Liver (tissue), 9 donors: Measurements from ENCODE around the gene UTP25. TPM values are rescaled to one million over a fixed set of nuclear protein-coding genes. Genes with fewer than 3 reads are reported as not detected.

Source experiments
- DNase-seq: peaks from one replicate; pipeline ENCODE4 v3.0.0-alpha.2; 2017; ENCODE audit warnings: low spot score
- H3K27ac ChIP-seq, 2 donors: one replicate each; pipeline ENCODE4 v1.7.0; 2013; ENCODE audit warnings: inconsistent platforms in 2 of 2, low read length in 2 of 2, control low read depth in 1 of 2, low read depth in 1 of 2, mild to moderate bottlenecking in 1 of 2
- H3K27me3 ChIP-seq, 4 donors: one replicate each; pipeline versions ENCODE4 v1.6.1 to v1.7.0; 2013; ENCODE audit warnings: low read length in 3 of 4, inconsistent platforms in 1 of 4, mild to moderate bottlenecking in 1 of 4, moderate library complexity in 1 of 4; ENCODE audit not compliant: control insufficient read depth in 4 of 4, insufficient read depth in 4 of 4
- H3K36me3 ChIP-seq, 4 donors: one replicate each; pipeline versions ENCODE4 v1.6.1 to v1.7.0; 2013; ENCODE audit warnings: low read length in 3 of 4, mild to moderate bottlenecking in 3 of 4, low read depth in 1 of 4, moderate library complexity in 1 of 4; ENCODE audit not compliant: control insufficient read depth in 4 of 4, insufficient read depth in 3 of 4
- H3K4me1 ChIP-seq, 4 donors: one replicate each; pipeline versions ENCODE4 v1.6.1 to v1.7.0; 2013; ENCODE audit warnings: low read length in 3 of 4, mild to moderate bottlenecking in 3 of 4, moderate library complexity in 1 of 4; ENCODE audit not compliant: control insufficient read depth in 4 of 4, insufficient read depth in 4 of 4
- H3K4me3 ChIP-seq, 3 donors: one replicate each; pipeline versions ENCODE4 v1.6.1 to v1.7.0; 2013; ENCODE audit warnings: low read length in 3 of 3, control low read depth in 1 of 3, low read depth in 1 of 3, mild to moderate bottlenecking in 1 of 3
- H3K9ac ChIP-seq, 2 donors: one replicate each; pipeline ENCODE4 v1.7.0; 2013; ENCODE audit warnings: low read length in 2 of 2, mild to moderate bottlenecking in 2 of 2, moderate library complexity in 2 of 2, control low read depth in 1 of 2, low read depth in 1 of 2
- H3K9me3 ChIP-seq, 4 donors: one replicate each; pipeline versions ENCODE4 v1.6.1 to v1.7.0; 2013; ENCODE audit warnings: low read length in 3 of 4; ENCODE audit not compliant: control insufficient read depth in 4 of 4
- ATF3 ChIP-seq: IDR thresholded peaks from 2 replicates; pipeline ENCODE4 v1.6.1; 2016; ENCODE audit warnings: antibody characterized with exemption
- EGR1 ChIP-seq, 2 donors: IDR thresholded peaks; 2 replicates each; pipeline ENCODE4 v1.6.1; 2016 to 2018; ENCODE audit warnings: antibody characterized with exemption in 2 of 2, low read depth in 2 of 2
- FOXA1 ChIP-seq: IDR thresholded peaks from 2 replicates; pipeline ENCODE4 v1.6.1; 2016; ENCODE audit warnings: antibody characterized with exemption
- FOXA2 ChIP-seq: IDR thresholded peaks from 2 replicates; pipeline ENCODE4 v1.6.1; 2016; ENCODE audit warnings: antibody characterized with exemption
- HNF4A ChIP-seq, 2 donors: conservative IDR thresholded peaks; 2 replicates each; pipeline ENCODE4 v1.6.1; 2016; ENCODE audit warnings: antibody characterized with exemption in 2 of 2, mild to moderate bottlenecking in 2 of 2
- JUND ChIP-seq, 2 donors: IDR thresholded peaks; 2 replicates each; pipeline ENCODE4 v1.6.1; 2016; ENCODE audit warnings: antibody characterized with exemption in 2 of 2
- RAD21 ChIP-seq, 2 donors: IDR thresholded peaks; 2 replicates each; pipeline ENCODE4 v1.6.1; 2016; ENCODE audit warnings: antibody characterized with exemption in 2 of 2, mild to moderate bottlenecking in 2 of 2
- SP1 ChIP-seq: IDR thresholded peaks from 2 replicates; pipeline ENCODE4 v1.6.1; 2018; ENCODE audit warnings: antibody characterized with exemption, mild to moderate bottlenecking
- TAF1 ChIP-seq: conservative IDR thresholded peaks from 2 replicates; pipeline ENCODE4 v1.6.1; 2016; ENCODE audit warnings: antibody characterized with exemption, mild to moderate bottlenecking
- YY1 ChIP-seq: IDR thresholded peaks from 2 replicates; pipeline ENCODE4 v1.6.1; 2016; ENCODE audit warnings: antibody characterized with exemption, mild to moderate bottlenecking
- WGBS: extraction: QIAGEN DNeasy Blood & Tissue Kit; methylation state at CpG from one replicate; pipeline ENCODE4 v1.1.7; 2013; 5-methylcytosine and 5-hydroxymethylcytosine counted together
- polyA plus RNA-seq, 2 donors: library from polyadenylated mRNA; stranded (reverse) in 1 of 2; unstranded in 1 of 2; fragments of 200-250 nt in 1 of 2; fragments of >200 nt in 1 of 2; fragmentation: Nextera tagmentation in 1 of 2; extraction: Ambion mirVana in 1 of 2; gene quantifications; one replicate each; pipeline versions ENCODE4 v1.2.1 to v1.2.3, GENCODE V29; 2013 to 2015
- total RNA-seq, 2 donors: library from RNA; depleted of rRNA; stranded (reverse); fragments of >200 nt; gene quantifications; one replicate each; pipeline ENCODE4 v1.2.3, GENCODE V29; 2014
- TF ChIP-seq, protein P1 (sequence below): fragments of 150-350 bp; IDR thresholded peaks from 2 replicates; pipeline ENCODE4 v1.5.1; 2017; ENCODE audit warnings: improper control_type of control experiment, low read depth, low read length; ENCODE audit not compliant: missing input control
- TF ChIP-seq, protein P2 (sequence below): IDR thresholded peaks from 2 replicates; pipeline ENCODE4 v1.6.1; 2016; ENCODE audit warnings: antibody characterized with exemption, mild to moderate bottlenecking
- donor health status: healthy.
- donor health status: healthy.
- donor health status: healthy.
- donor health status: healthy.
- donor health status: healthy.

The UTP25 gene
- total and polyA plus RNA-seq, 4 donors: 2.4 to 7.7 (median 3.0) TPM

DNA sequence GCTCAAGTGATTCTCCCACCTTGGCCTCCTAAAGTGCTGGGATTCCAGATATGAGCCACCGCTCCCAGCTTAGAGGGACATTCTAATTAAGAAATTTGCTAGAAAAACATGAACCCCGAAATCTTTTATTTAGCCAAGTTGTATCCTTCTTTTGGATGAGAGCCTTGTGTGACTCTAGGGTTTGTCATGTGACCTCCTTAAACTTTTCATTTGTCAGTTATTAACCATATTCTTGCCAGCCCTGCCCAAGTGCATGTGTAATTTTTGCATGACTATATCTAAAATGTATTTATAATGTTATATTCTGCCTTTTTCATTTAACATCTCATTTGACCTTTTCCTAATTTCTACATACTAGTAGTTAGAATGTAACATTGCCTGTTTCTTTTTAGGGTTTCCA is 1.9 kb downstream of the UTP25 start:
- Histone ChIP-seq H3K27me3 (no peaks in the 10 kb centered on the region), H3K27ac (no peak overlapping the region), H3K4me3 (no peak overlapping the region), H3K36me3 (peaks cover 6 to 37% (median 27%) of the 10 kb centered on the region in 4 donors), H3K9ac (no peak overlapping the region), H3K9me3 (no peaks in the 10 kb centered on the region), H3K4me1 (peaks cover 0 to 11% (median 9%) of the 10 kb centered on the region in 4 donors)
- TF ChIP-seq FOXA2 (no peak), ATF3 (no peak), HNF4A (conservative IDR thresholded peaks at IDR 0.05) (no peak), RAD21 (IDR thresholded peaks at IDR 0.05) (no peak), YY1 (no peak), TAF1 (no peak), EGR1 (IDR thresholded peaks at IDR 0.05; ENCODE audit: low read depth in 2 of 2) (no peak)
- TF ChIP-seq, protein P1, sequence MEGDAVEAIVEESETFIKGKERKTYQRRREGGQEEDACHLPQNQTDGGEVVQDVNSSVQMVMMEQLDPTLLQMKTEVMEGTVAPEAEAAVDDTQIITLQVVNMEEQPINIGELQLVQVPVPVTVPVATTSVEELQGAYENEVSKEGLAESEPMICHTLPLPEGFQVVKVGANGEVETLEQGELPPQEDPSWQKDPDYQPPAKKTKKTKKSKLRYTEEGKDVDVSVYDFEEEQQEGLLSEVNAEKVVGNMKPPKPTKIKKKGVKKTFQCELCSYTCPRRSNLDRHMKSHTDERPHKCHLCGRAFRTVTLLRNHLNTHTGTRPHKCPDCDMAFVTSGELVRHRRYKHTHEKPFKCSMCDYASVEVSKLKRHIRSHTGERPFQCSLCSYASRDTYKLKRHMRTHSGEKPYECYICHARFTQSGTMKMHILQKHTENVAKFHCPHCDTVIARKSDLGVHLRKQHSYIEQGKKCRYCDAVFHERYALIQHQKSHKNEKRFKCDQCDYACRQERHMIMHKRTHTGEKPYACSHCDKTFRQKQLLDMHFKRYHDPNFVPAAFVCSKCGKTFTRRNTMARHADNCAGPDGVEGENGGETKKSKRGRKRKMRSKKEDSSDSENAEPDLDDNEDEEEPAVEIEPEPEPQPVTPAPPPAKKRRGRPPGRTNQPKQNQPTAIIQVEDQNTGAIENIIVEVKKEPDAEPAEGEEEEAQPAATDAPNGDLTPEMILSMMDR: no peak
- no peak for DNase-seq
- WGBS: 79% methylated on average over 2 of the region's 2 CpGs

GRCh38 chr1:209830722-209831121 is 3.0 kb downstream of the UTP25 start:
- Histone ChIP-seq H3K36me3 (peaks cover 6 to 45% (median 34%) of the 10 kb centered on the region in 4 donors), H3K27ac (no peak overlapping the region), H3K4me1 (peaks cover 0 to 11% (median 9%) of the 10 kb centered on the region in 4 donors), H3K9ac (no peak overlapping the region), H3K4me3 (no peak overlapping the region), H3K27me3 (no peaks in the 10 kb centered on the region), H3K9me3 (no peaks in the 10 kb centered on the region)
- no peak for TF ChIP-seq SP1
- no peak for TF ChIP-seq JUND (IDR thresholded peaks at IDR 0.05)
- no peak for TF ChIP-seq TAF1
- DNase-seq: no peak
- WGBS: 91% methylated on average over 3 of the region's 3 CpGs

GRCh38 chr1:209831615-209832014 is 3.8 kb downstream of the UTP25 start:
- Histone ChIP-seq H3K4me3 (no peak overlapping the region), H3K9me3 (no peaks in the 10 kb centered on the region), H3K9ac (no peak overlapping the region), H3K36me3 (peaks cover 6 to 52% (median 40%) of the 10 kb centered on the region in 4 donors), H3K27ac (no peak overlapping the region), H3K4me1 (peaks cover 0 to 11% (median 9%) of the 10 kb centered on the region in 4 donors), H3K27me3 (no peaks in the 10 kb centered on the region)
- TF ChIP-seq EGR1 (IDR thresholded peaks at IDR 0.05; ENCODE audit: low read depth in 2 of 2) (no peak), FOXA1 (no peak), TAF1 (no peak), HNF4A (conservative IDR thresholded peaks at IDR 0.05) (no peak), RAD21 (IDR thresholded peaks at IDR 0.05) (no peak)
- TF ChIP-seq, protein P2, sequence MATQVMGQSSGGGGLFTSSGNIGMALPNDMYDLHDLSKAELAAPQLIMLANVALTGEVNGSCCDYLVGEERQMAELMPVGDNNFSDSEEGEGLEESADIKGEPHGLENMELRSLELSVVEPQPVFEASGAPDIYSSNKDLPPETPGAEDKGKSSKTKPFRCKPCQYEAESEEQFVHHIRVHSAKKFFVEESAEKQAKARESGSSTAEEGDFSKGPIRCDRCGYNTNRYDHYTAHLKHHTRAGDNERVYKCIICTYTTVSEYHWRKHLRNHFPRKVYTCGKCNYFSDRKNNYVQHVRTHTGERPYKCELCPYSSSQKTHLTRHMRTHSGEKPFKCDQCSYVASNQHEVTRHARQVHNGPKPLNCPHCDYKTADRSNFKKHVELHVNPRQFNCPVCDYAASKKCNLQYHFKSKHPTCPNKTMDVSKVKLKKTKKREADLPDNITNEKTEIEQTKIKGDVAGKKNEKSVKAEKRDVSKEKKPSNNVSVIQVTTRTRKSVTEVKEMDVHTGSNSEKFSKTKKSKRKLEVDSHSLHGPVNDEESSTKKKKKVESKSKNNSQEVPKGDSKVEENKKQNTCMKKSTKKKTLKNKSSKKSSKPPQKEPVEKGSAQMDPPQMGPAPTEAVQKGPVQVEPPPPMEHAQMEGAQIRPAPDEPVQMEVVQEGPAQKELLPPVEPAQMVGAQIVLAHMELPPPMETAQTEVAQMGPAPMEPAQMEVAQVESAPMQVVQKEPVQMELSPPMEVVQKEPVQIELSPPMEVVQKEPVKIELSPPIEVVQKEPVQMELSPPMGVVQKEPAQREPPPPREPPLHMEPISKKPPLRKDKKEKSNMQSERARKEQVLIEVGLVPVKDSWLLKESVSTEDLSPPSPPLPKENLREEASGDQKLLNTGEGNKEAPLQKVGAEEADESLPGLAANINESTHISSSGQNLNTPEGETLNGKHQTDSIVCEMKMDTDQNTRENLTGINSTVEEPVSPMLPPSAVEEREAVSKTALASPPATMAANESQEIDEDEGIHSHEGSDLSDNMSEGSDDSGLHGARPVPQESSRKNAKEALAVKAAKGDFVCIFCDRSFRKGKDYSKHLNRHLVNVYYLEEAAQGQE: no peak
- TF ChIP-seq, protein P1: no peak
- WGBS: 99% methylated on average over 1 of the region's 1 CpG
- DNase-seq: no peak
